K562 (cell line): ENCODE measurements around the gene C1orf116. TPM values are rescaled to one million over a fixed set of nuclear protein-coding genes. Genes with fewer than 3 reads are reported as not detected.

Experiments
- ATAC-seq: fragments of 200-7000 bp; cut with Tn5 transposase; 3 replicates; pipeline ENCODE4 v1.9.1; 2020; ENCODE audit warnings: moderate library complexity
- BruUV-seq: library from RNA; stranded (reverse); fragments of 400-500 nt; replicated peaks from 2 replicates; lab custom pipeline; 2021; lab: Mats Ljungman, UMichigan
- CTCF ChIA-PET: fragments of 300-600 bp; formaldehyde crosslinking; extraction: SDS; loops from one replicate; lab custom pipeline; 2021; ENCODE audit warnings: low intra/inter-chr PET ratio; lab: Yijun Ruan, JAX
- POLR2A ChIA-PET: fragments of 300-600, 350-650 bp; sonication (Branson Sonifier 250); formaldehyde crosslinking; extraction: SDS; loops from one replicate; lab custom pipeline; 2021; ENCODE audit warnings: antibody characterized with exemption, inconsistent platforms; lab: Yijun Ruan, JAX
- DNase-seq, 4 experiments: peaks; one replicate each; pipeline versions ENCODE4 v3.0.0 to v3.0.0-alpha.2; 2011 to 2018; ENCODE audit warnings: low spot score in 3 of 4, mixed read lengths in 3 of 4; ENCODE audit errors: extremely low read depth in 1 of 4
- FAIRE-seq: peaks from 2 replicates; lab custom pipeline; 2011; peaks lifted over from hg19 to GRCh38; lab: Jason Lieb, UNC
- H2AFZ ChIP-seq: 2 replicates; pipeline ENCODE4 v1.6.0; 2011; ENCODE audit warnings: low read depth, low read length, control low read depth, inconsistent platforms
- H3K27ac ChIP-seq: fragments of 200-600 bp; 3 replicates; pipeline ENCODE4 v1.8.0; 2011; ENCODE audit warnings: low read depth, mild to moderate bottlenecking, control low read depth, inconsistent platforms, low read length, moderate library complexity, mixed read lengths; ENCODE audit errors: extremely low read depth
- H3K27me3 ChIP-seq, 2 experiments: fragments of 300-600 bp in 1 of 2; 2 replicates in 1 of 2; 3 replicates in 1 of 2; pipeline versions ENCODE4 v1.6.0 to v1.8.0; 2011; ENCODE audit warnings: inconsistent platforms in 2 of 2, low read length in 2 of 2, mild to moderate bottlenecking in 1 of 2, mixed read lengths in 1 of 2, moderate library complexity in 1 of 2; ENCODE audit not compliant: control insufficient read depth in 2 of 2, insufficient read depth in 2 of 2
- H3K36me3 ChIP-seq: fragments of 300-600 bp; 3 replicates; pipeline ENCODE4 v1.8.0; 2011; ENCODE audit warnings: mild to moderate bottlenecking, low read length, inconsistent platforms; ENCODE audit not compliant: control insufficient read depth, insufficient read depth
- H3K4me1 ChIP-seq, 2 experiments: fragments of 200-600 bp in 1 of 2; replicated peaks in 1 of 2; 2 replicates in 1 of 2; 3 replicates in 1 of 2; pipeline versions ENCODE4 v1.5.1 to v1.8.0; 2011; ENCODE audit warnings: inconsistent platforms in 2 of 2, low read length in 2 of 2, mild to moderate bottlenecking in 1 of 2, mixed read lengths in 1 of 2, moderate library complexity in 1 of 2; ENCODE audit not compliant: control insufficient read depth in 2 of 2, insufficient read depth in 2 of 2
- H3K4me2 ChIP-seq: 2 replicates; pipeline ENCODE4 v1.6.1; 2011; ENCODE audit warnings: low read length, control low read depth, inconsistent platforms, mixed read lengths; ENCODE audit not compliant: insufficient read depth
- H3K4me3 ChIP-seq: fragments of 200-600 bp; sonication (generic), shearing (Covaris generic); 2 replicates; pipeline ENCODE4 v1.5.1; 2016; ENCODE audit warnings: control low read depth, inconsistent platforms
- H3K79me2 ChIP-seq: fragments of 200-600 bp; 3 replicates; pipeline ENCODE4 v1.8.0; 2011; ENCODE audit warnings: low read length, inconsistent platforms; ENCODE audit not compliant: control insufficient read depth, insufficient read depth
- H3K9ac ChIP-seq, 2 experiments: 2 replicates each; pipeline versions ENCODE4 v1.6.0 to v1.6.1; 2011; ENCODE audit warnings: low read depth in 2 of 2, low read length in 2 of 2, control low read depth in 1 of 2, inconsistent platforms in 1 of 2, mild to moderate bottlenecking in 1 of 2, mixed read lengths in 1 of 2; ENCODE audit not compliant: insufficient read depth in 1 of 2
- H3K9me1 ChIP-seq: one replicate; pipeline ENCODE4 v1.6.0; 2011; ENCODE audit warnings: inconsistent platforms, mild to moderate bottlenecking, low read length, moderate library complexity; ENCODE audit not compliant: control insufficient read depth, insufficient read depth
- H3K9me3 ChIP-seq: replicated peaks from 2 replicates; pipeline ENCODE4 v1.5.1; 2011; ENCODE audit warnings: low read depth, low read length, inconsistent platforms; ENCODE audit not compliant: control insufficient read depth, insufficient read depth
- H4K20me1 ChIP-seq: replicated peaks from 2 replicates; pipeline ENCODE4 v1.6.1; 2011; ENCODE audit warnings: low read length, inconsistent platforms, mixed read lengths; ENCODE audit not compliant: control insufficient read depth, insufficient read depth
- CTCFL ChIP-seq: IDR thresholded peaks from 2 replicates; pipeline ENCODE4 v1.6.1; 2011; ENCODE audit warnings: borderline replicate concordance, low read depth, mild to moderate bottlenecking, moderate library complexity, low read length; ENCODE audit not compliant: insufficient read depth, poor library complexity, severe bottlenecking
- FOXJ3 ChIP-seq: sonication (generic); formaldehyde crosslinking; IDR thresholded peaks from 2 replicates; pipeline ENCODE4 v1.4.0; 2020; ENCODE audit warnings: mild to moderate bottlenecking, missing genetic modification reagents
- HIVEP1 ChIP-seq: fragments of 250-450 bp; sonication (Bioruptor Pico); IDR thresholded peaks from 2 replicates; pipeline ENCODE4 v1.4.0; 2020; ENCODE audit warnings: mild to moderate bottlenecking
- MXI1 ChIP-seq: IDR thresholded peaks from 2 replicates; pipeline ENCODE4 v1.6.1; 2011; ENCODE audit warnings: low read depth, mild to moderate bottlenecking, improper control_type of control experiment, low read length
- PHF21A ChIP-seq: fragments of 450-650 bp; IDR thresholded peaks from 2 replicates; pipeline ENCODE4 v1.6.1; 2017; ENCODE audit warnings: low read depth, borderline replicate concordance
- SIX5 ChIP-seq, 2 experiments: IDR thresholded peaks; 2 replicates each; pipeline ENCODE4 v1.6.1; 2011; ENCODE audit warnings: low read length in 2 of 2, borderline replicate concordance in 1 of 2, low read depth in 1 of 2, mild to moderate bottlenecking in 1 of 2, moderate library complexity in 1 of 2; ENCODE audit not compliant: insufficient read depth in 1 of 2
- TGIF2 ChIP-seq: sonication (generic); formaldehyde crosslinking; IDR thresholded peaks from 2 replicates; pipeline ENCODE4 v1.8.1; 2022; ENCODE audit warnings: mild to moderate bottlenecking, missing genetic modification reagents, moderate library complexity
- TOE1 ChIP-seq, 2 experiments: fragments of 450-650 bp in 1 of 2; sonication (generic) in 1 of 2; formaldehyde crosslinking in 1 of 2; IDR thresholded peaks; 2 replicates each; pipeline versions ENCODE4 v1.7.1 to v1.8.0; 2016 to 2022; ENCODE audit warnings: borderline replicate concordance in 2 of 2, mild to moderate bottlenecking in 2 of 2, antibody characterized with exemption in 1 of 2, inconsistent platforms in 1 of 2, low read depth in 1 of 2, missing genetic modification reagents in 1 of 2, moderate library complexity in 1 of 2
- ZBTB26 ChIP-seq: fragments of 450-650 bp; formaldehyde crosslinking; IDR thresholded peaks from 2 replicates; pipeline ENCODE4 v1.4.0; 2022; ENCODE audit warnings: missing genetic modification characterization
- ZFX ChIP-seq: sonication (generic); formaldehyde crosslinking; IDR thresholded peaks from 2 replicates; pipeline ENCODE4 v1.8.0; 2022; ENCODE audit warnings: mild to moderate bottlenecking, missing genetic modification reagents, moderate library complexity
- ZNF121 ChIP-seq: sonication (generic); formaldehyde crosslinking; conservative IDR thresholded peaks from 2 replicates; pipeline ENCODE4 v1.8.0; 2022; ENCODE audit warnings: missing genetic modification reagents
- ZNF24 ChIP-seq: fragments of 450-650 bp; IDR thresholded peaks from 2 replicates; pipeline ENCODE4 v1.6.1; 2016
- ZNF384 ChIP-seq: IDR thresholded peaks from 2 replicates; pipeline ENCODE4 v1.6.1; 2012; ENCODE audit warnings: low read depth, low read length, improper control_type of control experiment
- ZNF445 ChIP-seq: fragments of 250-450 bp; sonication (Bioruptor Pico); IDR thresholded peaks from 2 replicates; pipeline ENCODE4 v1.4.0; 2020; ENCODE audit warnings: low read depth, mild to moderate bottlenecking, moderate library complexity
- WGBS: fragments of 100-300 bp; shearing (Covaris generic); methylation state at CpG from one replicate; pipeline ENCODE4 v1.1.6; 2016; ENCODE audit warnings: low coverage, mixed read lengths; ENCODE audit not compliant: insufficient coverage; ENCODE audit errors: missing lambda C conversion rate; 5-methylcytosine and 5-hydroxymethylcytosine counted together
- in situ Hi-C: fragments of 300-500 bp; cut with MboI; formaldehyde crosslinking; loops from 4 replicates; pipeline ENCODE4 v1.15.0; 2018; ENCODE audit warnings: inconsistent platforms, mixed read lengths
- intact Hi-C: fragments of 100-400 bp; cut with micrococcal nuclease; formaldehyde crosslinking; loops from 2 replicates; pipeline ENCODE4 v1.14.2; 2022
- polyA plus RNA-seq, 8 experiments: library from polyadenylated mRNA; depleted of rRNA in 4 of 8; stranded (reverse) in 5 of 8; unstranded in 3 of 8; fragments of >200 nt; fragmentation: Nextera tagmentation in 2 of 8; fragmentation: Illumina TruSeq in 1 of 8; extraction: Ambion mirVana in 2 of 8; extraction: Trizol in 1 of 8; gene quantifications; 2 replicates each; pipeline versions ENCODE4 v1.2.1 to v1.2.3, GENCODE V29; 2011 to 2014; ENCODE audit warnings: inconsistent platforms in 1 of 8, missing spikeins in 1 of 8
- total RNA-seq, 7 experiments: library from RNA; depleted of rRNA in 6 of 7; stranded (reverse); fragments of >200 nt in 6 of 7; fragmentation: Illumina TruSeq in 2 of 7; extraction: Trizol in 2 of 7; gene quantifications; 2 replicates each; pipeline versions ENCODE4 v1.2.1 to v1.2.3, GENCODE V29; 2011 to 2021; ENCODE audit warnings: low replicate concordance in 1 of 7
- TF ChIP-seq, protein P1 (sequence below): fragments of 450-650 bp; IDR thresholded peaks from 2 replicates; pipeline ENCODE4 v1.6.1; 2014; ENCODE audit warnings: low read depth, mild to moderate bottlenecking, moderate library complexity, borderline replicate concordance

C1orf116 gene
- total and polyA plus RNA-seq, 9 of the 15 experiments (the other 6 are each of a cell fraction or from before 2014, with no cell fraction given) = 0.62 to 3.0 (median 0.95) TPM

GRCh38 chr1:206986402-206986801, 46.2 kb downstream of the C1orf116 start:
- intact Hi-C loops = loop anchor here (10.0 kb wide), 1 partner anchor 418 kb away; no protein-coding TSS in a partner anchor
- CTCF ChIA-PET = no interaction called here
- Histone ChIP-seq H3K79me2 (no peaks in the 10 kb centered on the region), H3K9me3 (no peaks in the 10 kb centered on the region), H2AFZ (no peak overlapping the region), H3K27ac (no peak overlapping the region), H3K4me1 (peaks cover 4 to 14% of the 10 kb centered on the region in 2 experiments; a peak in 4 of 5 replicates), H3K4me3 (no peak overlapping the region), H4K20me1 (no peaks in the 10 kb centered on the region), H3K9ac (no peak overlapping the region), H3K36me3 (no peaks in the 10 kb centered on the region), H3K9me1 (no peaks in the 10 kb centered on the region), H3K27me3 (no peaks in the 10 kb centered on the region), H3K4me2 (no peak overlapping the region)
- WGBS = 18% methylated on average over 3 of the region's 3 CpGs
- ATAC-seq (no peak), FAIRE-seq (no peak), DNase-seq (no peak)
- in situ Hi-C loops = no loop called here
- TF ChIP-seq, protein P1, sequence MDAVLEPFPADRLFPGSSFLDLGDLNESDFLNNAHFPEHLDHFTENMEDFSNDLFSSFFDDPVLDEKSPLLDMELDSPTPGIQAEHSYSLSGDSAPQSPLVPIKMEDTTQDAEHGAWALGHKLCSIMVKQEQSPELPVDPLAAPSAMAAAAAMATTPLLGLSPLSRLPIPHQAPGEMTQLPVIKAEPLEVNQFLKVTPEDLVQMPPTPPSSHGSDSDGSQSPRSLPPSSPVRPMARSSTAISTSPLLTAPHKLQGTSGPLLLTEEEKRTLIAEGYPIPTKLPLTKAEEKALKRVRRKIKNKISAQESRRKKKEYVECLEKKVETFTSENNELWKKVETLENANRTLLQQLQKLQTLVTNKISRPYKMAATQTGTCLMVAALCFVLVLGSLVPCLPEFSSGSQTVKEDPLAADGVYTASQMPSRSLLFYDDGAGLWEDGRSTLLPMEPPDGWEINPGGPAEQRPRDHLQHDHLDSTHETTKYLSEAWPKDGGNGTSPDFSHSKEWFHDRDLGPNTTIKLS = no peak
- TF ChIP-seq ZNF121 (CRISPR knock-in tag) = no peak
- TF ChIP-seq ZNF445 (CRISPR knock-in tag) = no peak
- TF ChIP-seq ZFX (CRISPR knock-in tag) = no peak
- no peak for TF ChIP-seq TOE1 (IDR thresholded peaks at IDR 0.05; ENCODE audit: borderline replicate concordance)
- TF ChIP-seq TOE1 (CRISPR knock-in tag; IDR thresholded peaks at IDR 0.05; ENCODE audit: borderline replicate concordance, low read depth) = no peak
- TF ChIP-seq CTCFL = no peak
- TF ChIP-seq ZBTB26 = no peak
- TF ChIP-seq FOXJ3 (CRISPR knock-in tag) = no peak
- no peak for TF ChIP-seq ZNF384
- no peak for TF ChIP-seq TGIF2 (CRISPR knock-in tag)
- no peak for TF ChIP-seq HIVEP1
- TF ChIP-seq PHF21A = no peak
- TF ChIP-seq SIX5 (IDR thresholded peaks at IDR 0.05; ENCODE audit: borderline replicate concordance in 1 of 2, insufficient read depth in 1 of 2, low read depth in 1 of 2, low read length in 2 of 2) = no peak
- TF ChIP-seq ZNF24 = no peak
- TF ChIP-seq MXI1 = no peak
- POLR2A ChIA-PET = interaction anchor here (0.6 to 1.0 kb wide), 3 partner anchors 14 to 419 kb away, joined by 3 to 4 read pairs (median 3); no protein-coding TSS in a partner anchor
- no TSS peak for BruUV-seq
